Activated effector memory CD4-positive, alpha-beta T cell treated with anti-CD3 and anti-CD28 coated beads, Interleukin-2, amount 50 U/mL, for 16 hours (primary cell): ENCODE data around the gene IL1RAP.

Source experiments
- DNase-seq: peaks from one replicate; pipeline ENCODE4 v3.0.0-alpha.2; 2020

The IL1RAP gene

DNA sequence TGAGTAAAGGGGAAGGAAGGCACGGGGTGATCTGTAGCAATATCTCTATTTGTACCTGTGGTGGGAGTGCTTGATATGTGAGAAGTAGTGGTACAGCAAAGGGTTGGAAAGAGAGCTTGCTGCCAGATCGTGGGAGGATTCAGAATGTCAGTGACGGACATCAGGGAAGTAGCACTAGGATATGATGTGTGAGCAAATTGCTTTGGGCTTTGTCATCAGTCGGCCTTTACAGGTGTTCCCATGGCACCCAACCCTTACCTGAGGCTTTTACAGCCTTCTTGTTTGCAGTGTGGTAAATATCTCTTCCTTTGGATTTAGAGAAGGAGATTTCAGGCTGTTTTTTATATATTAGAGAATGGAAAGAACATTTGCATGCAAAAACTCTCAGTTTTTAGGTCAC lies 29.8 kb downstream of the IL1RAP start:
- no peak for DNase-seq

DNA sequence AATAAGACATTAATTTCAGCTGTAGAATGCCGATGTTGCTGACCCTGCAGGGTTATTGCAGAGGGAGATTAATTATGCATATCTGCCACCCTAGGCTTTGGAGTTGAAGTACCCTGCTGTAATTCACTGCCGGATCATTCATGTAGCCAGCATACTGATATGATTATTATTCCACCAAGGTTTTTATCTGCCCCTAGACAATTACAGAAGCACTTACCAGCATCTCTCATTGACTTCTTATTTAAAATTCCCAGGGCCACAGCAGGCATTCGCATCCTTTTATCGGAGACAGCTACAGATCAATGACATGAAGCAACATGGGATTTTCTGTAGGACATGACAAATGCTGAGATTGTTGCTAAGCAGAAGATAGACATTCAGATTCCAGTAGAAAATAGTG lies 31.3 kb downstream of the IL1RAP start:
- DNase-seq: no peak

DNA sequence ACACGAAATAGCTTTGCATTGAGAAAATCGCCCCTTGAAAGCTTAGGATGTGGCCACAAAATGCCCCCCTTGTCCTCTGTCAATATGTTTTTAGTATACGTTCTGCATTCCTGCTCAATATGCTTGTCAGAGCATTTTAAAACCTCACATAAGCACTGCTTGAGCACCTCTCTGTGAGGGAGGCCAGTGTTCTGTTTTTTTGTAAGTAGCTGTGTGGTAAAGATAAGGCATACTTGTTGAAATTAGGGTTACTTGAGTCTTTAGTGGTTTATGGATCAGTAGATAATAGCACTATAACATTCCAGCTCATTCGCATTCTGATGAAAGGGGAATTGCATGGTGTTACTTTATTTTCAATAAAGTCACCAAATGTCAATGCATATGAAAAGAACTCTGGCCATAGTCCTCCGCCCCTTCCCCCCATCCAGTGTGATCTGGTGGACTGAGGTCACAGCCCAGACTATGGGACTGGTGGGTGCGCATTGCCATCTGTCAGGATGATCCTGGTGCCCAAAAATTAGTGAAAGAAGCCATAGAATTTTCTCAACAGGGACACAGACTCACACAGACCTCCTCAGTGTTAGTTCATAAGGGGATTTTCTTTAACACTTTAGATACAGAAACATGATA lies 33.1 kb downstream of the IL1RAP start:
- no peak for DNase-seq

DNA sequence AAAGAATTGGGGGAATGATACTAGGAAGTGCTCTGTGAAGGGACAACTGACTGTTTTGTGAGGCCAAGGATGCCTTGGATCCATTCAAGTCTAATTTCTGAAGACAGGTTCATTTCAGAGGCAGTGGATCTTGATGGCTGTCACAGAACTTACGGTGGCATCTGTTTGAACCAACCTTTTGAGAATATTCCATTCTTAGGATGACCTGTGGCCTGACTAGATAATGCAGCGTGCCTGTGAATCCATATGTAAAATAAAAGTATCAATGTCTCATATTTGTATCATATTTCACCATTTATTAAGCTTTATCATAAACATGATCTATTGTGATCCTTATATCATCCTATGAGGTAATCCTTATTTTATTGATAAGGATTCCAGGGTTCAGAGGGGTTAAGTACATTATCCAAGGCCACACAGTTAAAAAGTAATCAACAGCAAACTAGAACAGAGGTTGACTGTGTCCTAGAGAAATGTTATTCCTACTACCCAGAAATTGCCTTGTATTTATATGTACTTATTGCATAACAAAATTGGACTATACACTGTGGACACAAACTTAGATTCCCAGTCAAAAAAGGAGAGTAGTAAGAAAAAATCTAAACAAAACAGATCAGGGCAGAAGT lies 34.3 kb downstream of the IL1RAP start:
- no peak for DNase-seq

DNA sequence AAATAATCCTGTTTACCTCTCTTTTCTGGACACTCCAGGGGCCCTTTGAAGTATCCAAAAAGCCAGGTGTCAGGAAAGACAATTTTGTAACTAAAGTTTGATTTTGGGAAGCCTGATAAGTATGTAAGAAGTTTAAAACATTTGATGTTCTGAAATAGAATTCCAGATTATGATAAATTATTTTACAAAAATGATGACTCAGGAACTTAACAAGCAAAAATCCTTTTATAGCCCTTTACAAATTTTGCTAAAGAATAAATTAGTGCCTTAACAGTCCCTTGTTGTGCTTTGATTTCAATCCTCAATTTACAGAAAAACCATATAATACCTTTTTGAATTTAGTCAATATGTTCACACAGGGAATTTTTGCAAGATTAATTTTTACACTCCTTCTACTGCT lies 38.1 kb downstream of the IL1RAP start:
- no peak for DNase-seq

DNA sequence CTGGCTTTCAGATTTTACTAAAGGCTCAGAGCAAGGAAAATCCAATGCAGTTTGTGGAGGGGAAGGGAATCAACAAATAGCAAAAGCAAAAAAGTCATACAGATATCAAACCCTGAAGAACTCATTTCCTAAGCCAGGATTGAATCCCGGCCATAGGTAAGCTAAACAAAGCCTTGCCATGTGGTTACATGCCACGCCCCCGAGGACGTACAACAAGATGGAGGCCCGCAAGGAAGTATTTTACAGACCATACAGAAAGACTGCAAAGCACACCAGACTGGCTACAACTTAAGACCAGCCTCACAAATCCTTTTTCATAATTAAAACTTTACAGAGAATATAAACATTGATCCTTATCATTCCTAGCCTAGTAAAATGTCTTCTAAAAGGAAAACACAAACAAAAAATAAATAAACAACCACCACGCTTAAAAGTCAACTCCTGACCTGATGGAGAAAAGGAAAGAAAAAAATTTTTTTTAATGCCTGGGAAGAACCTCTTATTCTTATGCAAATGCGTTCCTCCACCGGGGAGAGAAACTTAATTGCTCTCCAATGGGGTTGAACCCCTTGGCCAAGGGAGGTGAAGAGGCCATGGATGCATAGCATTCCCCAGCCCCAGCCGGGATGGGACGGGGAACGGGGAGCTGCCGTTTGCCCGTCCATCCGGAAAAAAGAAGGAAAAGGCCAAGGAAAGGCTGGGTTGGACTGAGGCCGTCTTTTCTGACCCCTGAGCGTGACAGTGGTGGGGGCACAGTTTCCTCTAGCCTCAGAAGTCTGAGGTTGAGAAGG lies 39.3 kb downstream of the IL1RAP start:
- no peak for DNase-seq

DNA sequence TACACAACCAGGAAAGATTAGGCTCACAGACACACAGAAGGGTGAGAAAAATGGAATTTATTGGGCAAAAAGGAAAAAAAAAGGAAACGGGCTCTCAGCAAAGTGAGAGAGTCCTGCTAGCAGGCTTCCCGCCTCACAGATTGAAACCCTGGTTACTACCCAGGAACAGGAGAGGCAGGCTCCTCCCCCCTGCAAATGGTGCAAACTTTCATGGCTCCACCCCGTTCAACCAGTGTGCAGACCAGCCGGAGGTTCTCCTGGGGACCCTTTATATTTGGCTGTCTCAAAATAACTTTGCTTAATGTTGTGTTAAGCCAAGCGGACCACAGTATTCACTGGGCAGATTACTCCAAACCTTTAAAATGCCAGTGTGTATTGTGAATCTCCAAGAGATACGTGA lies 40.3 kb downstream of the IL1RAP start:
- no peak for DNase-seq

DNA sequence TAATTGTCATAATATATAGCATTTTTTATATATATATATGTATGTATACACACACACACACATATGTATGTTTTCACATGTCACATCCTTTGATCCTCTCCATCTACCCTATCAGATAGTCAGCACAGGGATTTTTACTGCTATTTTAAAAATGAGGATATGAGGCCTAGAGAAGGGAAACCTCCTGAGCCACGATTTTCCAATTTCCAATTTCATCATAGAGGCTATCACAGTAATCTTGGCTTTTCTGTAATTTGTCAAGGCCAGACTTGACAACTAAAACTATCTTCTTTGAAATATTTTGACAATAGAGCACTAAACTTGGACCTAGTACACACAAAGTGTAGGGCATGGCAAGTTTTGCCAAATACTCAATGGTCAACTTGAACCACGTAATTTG lies 42.5 kb downstream of the IL1RAP start:
- no peak for DNase-seq

DNA sequence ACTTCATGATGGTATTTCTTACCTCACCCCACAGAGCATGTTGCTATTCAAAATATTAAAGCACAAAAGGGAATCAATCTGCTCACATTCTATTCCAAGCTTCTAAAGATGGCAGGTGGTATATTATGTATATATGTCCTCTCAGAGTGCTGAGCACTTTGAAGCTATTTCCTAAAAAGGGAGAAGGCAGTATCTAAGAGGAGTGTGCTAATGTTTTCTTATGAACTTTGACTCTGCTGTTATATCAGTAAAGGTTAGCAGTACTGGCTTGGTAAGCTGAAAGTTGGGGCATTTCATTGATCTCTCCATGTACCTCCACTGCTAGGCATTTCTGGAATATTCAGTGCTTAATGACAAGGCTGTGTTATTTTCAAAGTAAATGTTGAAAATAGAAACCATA lies 43.4 kb downstream of the IL1RAP start:
- no peak for DNase-seq

DNA sequence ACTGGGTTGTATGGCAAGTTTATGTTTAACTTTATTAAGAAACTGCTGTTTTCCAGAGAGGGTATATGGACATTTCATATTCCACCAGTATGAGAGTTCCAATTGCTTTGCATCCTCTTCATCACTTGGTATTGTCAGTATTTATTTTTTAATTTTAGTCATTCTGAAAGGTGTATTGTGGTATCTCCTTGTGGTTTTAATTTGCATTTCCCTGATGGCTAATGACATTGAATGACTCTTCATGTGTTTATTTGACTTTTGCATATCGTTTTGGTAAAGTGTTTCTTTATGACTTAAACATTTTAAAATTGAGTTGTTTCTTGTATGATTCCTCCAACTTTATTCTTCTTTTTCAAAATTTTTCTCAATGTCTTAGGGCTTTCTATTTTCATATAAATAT lies 44.4 kb downstream of the IL1RAP start:
- no peak for DNase-seq

DNA sequence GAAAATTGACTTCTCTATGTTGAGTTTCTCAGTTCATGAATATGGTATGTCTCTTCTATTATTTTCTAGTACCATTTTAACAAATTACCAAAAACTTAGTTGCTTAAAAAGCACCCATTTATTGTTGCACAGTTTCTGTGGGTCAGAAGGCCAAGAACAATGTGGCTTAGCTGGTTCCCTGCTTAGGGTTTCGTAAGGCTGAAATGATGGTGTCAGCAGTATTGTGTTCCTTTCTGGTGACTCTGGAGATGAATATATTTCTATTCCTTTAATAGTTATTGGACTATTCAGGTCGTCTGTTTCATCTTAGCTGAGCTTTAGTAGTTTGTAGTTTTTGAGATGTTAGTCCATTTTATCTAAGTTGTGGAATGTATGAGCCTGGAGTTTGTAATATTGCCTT lies 44.9 kb downstream of the IL1RAP start:
- DNase-seq: no peak

DNA sequence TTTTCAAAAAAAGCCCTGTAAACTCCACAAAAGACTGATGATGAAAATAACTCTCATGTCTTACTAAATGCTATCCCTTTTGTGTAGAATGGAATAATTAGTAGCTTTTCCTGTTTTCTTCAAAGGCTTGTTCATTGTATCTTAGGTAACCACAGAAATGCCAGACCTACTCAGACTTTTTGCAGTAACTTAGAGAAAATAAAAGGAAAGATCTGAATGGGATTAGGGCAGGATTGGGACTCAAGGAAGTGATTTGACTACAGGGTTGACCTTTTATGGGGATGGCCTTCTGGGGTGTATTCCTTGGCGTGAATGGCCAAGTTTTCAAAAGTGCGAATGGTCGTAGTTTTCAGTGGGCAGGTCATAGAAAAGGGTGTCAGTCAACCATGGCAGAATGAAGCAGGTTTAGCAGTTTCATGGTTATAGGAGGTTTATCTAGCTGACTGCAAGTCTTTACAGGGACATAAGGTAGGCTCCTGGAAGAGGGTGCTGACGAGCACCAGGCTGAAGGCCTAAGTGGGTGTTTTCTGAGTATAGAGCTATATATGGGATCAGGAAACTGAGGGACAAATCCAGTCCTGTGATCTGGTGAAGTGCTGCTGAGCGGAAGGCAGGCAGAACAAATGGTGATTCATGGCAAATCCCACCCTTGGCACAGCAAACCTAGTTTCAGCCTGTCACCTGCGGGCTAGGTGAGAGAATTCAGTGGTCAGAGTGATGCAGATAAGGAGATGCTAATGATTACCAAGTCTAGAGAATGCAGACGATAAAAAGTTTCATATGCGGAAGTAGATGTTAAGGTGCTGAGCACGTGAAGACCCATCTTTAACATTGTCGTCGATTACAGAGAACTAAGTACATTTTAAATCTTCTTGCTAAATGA lies 46.4 kb downstream of the IL1RAP start:
- no peak for DNase-seq

DNA sequence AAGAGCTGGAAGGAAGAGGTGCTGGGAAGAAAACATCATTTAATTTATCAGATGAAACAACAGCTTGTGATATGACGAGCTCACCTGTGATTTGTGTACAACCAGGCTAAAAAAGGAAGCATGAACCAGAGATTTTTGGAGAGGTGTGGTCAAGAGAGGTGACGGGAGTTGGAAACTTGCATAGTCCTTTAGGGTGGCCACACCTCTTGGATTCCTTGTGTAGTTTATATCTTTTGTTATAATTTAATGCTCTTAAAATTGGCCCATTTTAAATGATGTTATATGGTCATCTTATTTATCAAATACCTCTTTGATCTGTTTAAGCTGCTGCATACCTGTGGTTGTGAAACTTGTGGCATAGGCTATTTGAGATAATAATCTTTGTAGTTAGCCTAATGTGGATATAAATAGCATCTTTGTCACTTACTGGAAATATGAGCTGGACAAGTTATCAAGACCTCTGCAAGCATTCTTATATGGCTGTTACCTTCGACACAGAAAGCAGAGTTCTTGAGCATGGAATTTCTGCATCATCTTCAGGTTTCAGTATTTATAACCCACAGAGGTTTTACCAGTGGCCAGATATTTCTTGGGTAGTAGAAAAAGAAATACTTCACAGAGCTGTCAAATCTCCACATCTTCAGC lies 49.1 kb downstream of the IL1RAP start:
- DNase-seq: no peak

DNA sequence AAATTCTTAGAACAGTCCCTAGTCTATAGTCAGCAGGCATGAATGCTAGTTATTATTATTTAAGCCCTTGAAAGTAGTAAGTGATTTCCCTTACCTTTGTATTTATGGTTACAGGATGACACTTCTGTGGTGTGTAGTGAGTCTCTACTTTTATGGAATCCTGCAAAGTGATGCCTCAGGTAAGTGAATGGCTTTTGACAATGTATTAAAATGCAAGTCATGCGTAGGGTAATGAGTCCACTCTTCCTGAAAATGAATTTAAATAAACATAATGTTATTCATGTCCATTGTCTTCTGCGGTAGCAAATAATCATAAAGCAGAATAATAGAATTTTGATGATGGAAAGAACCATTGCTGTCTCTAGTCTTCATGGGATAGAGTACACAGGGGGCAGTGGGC lies 50.3 kb downstream of the IL1RAP start:
- DNase-seq: no peak

DNA sequence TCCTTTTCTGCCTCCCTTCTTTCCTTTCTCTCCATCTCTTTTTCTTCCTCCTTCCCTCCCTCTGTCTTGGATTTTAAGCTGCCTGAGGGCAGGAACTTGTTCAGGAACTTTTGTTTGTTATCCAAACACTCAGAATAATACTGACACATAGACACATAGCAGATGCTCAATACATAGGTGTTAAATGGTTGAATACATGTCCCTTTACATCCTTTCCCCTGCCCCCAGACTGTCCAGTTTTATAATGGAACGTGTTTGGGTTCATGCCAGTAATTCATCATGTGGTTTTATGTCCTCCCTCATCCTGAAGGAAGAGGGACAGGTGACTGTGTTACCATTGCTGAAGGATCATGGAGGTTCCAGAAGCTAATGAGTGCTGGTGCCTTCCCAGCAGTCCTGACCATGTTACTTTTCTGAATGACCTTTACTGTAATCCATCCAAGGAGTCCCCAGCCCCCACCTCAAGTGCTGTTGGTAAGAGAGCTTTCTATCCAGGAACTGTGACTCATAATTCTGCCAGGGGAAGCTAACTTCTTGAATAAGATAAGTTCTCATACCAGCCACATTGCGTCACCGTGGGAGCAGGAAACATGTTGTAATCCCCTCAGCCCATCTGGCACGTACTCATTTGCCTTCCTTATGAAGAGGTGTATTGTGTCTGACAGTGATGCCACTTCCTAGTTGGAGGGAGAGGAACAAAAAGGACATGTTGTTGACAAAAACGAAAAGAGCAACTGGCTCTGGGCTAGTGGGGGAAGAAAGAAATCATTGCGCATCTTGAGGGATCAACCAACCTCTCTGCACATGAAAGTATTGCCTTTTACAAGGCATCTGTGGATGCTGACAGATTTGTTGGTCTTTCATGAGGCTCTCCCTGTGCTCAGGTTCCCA lies 52.4 kb downstream of the IL1RAP start:
- DNase-seq: peak; percentile 75

DNA sequence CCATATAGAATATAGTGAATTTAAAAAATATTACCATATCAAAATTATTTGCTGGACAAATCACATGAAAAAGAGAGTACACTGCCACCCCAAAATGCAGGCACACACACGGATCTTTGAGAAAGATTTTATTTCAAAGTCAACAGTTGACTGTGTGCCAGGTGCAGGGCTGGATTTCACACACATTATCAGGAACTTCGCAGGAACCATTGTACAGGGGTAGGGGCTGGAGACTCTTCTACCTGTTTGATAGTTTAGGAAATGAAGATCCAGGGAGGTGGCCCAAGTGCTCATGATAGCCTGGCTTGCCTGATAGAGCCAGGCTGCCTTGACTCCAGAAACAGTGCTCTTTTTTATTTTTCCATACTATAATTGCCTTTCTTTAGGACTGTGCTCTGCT lies 54.2 kb downstream of the IL1RAP start:
- no peak for DNase-seq

DNA sequence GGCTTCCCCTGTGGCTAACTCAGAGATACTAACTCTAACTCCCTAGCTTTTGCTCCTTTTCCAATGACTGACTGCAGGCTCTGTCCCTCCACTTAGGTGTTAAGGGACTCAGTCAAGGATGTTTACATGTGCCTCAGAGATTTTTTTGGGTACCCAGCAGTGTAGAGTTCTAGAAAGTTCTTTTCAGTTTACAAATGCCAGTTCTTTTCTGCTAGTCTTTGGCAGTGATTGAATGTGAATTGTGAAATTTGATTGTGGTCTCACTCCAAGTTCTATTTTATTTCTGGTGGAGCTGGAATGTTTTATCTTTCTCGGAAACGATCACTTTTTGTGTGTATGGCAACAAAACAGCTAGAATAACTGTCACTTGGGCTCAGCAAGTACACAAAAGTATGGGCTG lies 60.6 kb downstream of the IL1RAP start:
- DNase-seq: no peak

DNA sequence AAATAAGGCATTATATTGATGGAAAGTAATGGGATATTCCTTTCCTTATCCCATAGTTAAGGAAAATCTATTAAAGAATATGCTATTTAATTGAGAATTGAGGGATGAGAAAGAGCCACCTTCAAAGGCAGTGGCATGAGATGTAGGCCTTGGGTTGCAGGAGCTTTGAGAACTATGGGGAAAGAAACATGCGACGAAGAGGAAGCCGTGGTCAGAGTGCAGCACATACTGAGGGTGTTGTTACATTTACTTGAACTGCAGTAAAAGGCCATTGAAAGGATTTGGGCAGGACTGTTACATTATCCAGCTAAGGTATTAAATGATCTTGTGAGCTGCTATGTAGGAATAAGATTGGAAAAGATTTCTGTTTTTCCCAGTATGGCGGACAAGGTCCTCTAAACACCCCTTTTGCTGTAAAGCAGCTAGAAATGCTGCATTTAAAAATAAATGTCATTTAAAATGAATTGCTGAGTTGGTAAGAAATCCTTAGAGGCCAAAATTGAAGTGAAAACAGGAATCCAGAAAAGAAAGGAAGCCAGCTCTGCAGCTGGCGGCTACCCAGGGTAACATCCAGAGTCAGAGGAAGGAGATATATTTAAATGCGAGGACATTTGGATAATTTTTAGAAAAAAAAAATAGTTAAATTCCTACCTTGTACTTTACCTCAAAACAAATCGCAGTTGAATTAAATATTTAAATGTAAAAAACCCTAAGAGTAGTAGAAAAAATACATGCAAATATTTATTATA lies 61.7 kb downstream of the IL1RAP start:
- no peak for DNase-seq

DNA sequence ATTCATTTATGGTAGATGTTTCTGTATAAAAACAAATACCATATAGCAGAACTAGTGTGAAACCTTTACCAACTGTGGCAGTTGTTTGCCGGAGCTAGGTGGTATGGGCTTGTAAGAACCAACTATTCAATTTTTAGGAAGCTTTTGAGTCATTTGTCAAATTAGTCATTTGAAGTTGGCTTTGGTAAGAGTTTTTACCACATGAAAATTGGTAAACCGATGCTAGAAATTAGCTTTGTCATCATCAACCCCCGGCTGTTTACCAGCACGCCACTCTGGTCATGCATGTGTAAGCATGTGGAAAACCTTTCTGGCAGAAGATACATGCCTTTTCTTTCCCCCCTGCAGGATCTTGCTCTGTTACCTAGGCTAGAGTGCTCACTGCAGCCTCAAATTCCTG lies 63.3 kb downstream of the IL1RAP start:
- no peak for DNase-seq

DNA sequence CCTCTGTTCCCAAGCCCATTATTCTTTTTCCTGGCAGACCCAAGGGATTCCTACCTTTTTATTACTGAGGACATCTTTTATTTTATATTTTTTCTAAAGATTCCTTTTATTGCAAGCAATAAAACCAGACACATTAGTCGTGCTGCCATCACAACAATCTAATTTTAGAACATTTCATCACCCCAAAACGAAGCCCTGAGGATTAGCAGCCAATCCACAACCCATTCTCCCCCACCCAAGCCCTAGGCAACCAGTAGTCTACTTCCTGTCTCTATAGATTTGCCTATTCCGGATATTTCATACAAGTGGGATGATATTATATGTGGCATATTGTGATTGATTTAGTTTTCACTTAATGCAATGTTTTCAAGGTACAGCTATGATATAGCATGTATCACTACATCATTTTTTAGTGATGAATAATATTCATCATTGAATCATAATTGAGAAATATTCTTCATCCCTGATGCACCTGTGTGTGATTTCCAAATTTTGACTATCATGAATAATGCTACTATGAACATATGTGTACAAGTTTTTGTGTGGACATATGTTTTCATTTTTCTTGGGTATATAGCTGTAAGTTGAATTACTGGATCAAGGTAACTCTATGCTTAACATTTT lies 65.7 kb downstream of the IL1RAP start:
- DNase-seq: no peak

DNA sequence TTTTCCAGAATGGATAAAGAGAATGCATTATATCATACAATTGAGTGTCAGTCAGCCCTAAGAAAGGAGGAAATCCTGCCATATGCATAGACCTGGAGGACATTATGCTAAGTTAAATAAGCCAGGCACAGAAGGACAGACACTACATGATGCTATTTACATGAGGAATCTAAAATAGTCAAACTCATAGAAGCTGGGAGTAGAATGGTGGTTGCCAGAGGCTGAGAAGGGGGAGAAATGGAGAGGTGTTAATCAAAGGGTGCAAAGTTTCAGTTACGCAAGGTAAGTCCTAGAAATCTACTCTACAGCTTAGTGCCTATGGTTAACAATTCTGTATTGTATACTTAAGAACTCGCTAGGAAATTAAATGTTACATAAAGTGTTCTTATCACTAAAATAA lies 66.5 kb downstream of the IL1RAP start:
- no peak for DNase-seq
